HL-60/S4 (cell line): ENCODE results near the gene TTBK1.

ENCODE experiments used
- in situ Hi-C: fragments of 300-500 bp; cut with MboI; formaldehyde crosslinking; loops from 2 replicates; pipeline ENCODE4 v1.14.3; 2022; ENCODE audit warnings: low sequenced_read_pairs

The TTBK1 gene

DNA sequence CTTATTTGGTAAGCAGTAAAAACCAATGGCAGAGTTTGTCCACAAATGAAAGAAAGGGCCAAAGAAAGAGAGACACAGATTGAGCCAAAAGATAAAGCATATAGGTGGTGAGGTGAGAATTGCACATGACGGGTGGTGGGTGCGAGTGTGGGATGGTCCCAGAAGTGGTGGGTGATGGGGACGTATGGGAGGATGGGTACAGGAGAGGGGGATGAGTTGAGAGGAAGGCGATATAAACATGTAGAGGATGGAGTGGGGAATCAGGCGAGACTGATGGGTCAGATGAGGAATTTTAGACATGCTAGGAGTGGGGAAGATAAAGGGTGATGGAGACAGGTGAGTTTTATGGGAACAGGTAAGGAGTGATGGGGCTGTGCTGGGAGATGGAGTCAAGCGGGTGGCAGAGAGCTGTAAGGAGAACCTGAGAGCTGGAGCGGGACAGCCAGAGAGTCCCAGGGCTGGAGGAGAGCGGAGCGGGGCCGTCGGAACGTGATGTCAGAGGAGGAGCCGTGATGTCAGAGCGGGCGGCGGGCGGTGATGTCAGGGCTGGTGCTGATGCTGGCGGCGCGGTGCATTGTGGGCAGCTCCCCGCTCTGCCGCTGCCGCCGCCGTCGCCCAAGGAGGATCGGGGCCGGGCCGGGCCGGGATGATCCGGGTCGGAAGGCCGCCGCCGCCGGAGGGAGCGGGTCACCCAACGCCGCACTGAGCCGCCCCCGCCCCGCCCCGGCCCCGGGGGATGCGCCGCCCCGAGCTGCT, at the start of gene TTBK1:
TSS of gene TTBK1 (plus strand) at position 574 of the 756 bp plus-strand sequence. CDS start 3,180 bp downstream, outside the sequence.
- in situ Hi-C loops: no loop called here

DNA sequence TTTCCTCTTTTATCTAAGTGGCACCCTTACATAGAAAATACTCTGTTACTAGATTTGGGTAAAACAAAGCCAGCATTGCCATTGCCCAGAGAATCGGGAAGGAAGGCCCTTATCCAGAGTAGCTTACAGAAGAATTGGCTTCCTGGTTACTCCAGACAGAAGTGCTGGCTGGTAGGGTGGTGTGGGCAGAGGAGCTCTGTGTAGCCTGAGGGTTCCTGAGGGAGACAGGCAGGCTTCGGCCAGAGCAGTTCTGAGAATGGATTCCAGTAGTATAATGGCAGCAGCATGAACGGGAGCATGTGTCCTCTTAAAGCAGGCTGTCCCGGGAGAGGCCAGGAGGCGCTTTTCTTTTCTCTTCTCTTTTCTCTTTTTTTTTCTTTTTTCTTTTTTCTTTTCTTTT, 49.4 kb upstream of the TTBK1 start:
- in situ Hi-C loops: no loop called here

DNA sequence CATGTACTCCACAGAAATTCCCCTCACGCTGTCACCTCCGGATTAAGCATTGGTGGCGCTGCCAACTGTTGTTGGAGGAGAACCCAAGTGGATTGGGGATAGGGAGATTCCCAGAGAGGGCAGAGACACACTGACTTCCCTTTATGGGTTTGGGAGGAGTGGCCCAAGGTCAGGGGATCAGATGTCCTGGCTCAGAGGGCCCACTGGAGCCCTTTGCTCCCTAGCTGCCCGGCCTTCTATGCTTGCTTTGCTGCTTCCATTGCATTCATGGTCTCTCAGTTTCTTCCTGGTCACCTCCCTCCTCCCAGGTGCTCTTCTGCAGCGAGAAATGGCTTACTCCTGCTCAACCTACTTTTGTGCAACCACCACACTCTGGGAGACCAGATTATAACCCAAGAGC, 46.9 kb upstream of the TTBK1 start:
- in situ Hi-C loops: no loop called here

DNA sequence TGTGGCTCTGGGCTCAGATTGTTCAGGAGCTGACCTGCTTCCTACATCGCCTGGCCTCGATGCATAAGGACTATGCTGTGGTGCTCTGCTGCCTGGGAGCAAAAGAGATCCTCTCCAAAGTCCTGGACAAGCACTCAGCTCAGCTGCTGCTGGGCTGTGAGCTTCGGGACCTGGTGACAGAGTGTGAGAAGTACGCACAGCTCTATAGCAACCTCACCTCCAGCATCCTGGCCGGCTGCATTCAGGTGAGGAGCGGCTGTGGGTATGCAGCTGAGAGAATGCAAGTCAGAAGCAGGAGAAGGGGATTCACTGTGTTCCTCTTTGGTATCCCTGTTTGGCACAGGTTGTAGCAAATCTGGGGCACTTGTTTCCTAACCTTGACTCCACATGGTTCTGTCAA, 43.4 kb upstream of the TTBK1 start:
- in situ Hi-C loops: no loop called here

DNA sequence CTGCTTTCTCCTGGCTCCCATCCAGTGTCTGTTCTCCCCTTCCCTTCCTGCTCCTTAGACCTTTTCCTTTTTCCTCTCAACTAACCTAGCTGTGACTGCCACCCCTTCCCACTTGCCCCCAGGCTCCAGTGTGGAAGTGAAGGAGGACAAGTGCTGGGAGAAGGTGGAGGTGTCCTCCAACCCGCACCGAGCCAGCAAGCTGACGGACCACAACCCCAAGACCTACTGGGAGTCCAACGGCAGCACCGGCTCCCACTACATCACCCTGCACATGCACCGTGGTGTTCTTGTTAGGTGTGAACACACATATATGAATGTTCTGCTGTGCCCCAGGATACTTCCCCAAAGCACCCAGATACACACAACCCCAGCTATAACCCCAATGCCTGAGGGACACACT, 42.7 kb upstream of the TTBK1 start:
- in situ Hi-C loops: no loop called here

DNA sequence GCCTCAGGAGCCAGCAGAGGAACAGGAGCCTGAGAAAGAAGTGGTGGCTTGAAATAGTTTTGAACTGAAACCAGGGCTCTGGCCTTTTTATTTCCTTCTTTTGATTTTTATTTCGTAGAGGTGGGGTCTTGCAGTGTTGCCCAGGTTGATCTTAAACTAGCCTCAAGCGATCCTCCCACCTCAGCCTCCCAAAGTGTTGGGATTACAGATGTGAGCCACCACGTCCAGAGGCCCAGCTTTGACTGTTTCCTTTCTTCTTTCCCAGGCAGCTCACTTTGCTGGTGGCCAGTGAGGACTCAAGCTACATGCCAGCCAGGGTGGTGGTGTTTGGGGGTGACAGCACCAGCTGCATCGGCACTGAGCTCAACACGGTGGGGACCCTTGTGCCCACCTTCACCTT, 40.8 kb upstream of the TTBK1 start:
- in situ Hi-C loops: no loop called here

DNA sequence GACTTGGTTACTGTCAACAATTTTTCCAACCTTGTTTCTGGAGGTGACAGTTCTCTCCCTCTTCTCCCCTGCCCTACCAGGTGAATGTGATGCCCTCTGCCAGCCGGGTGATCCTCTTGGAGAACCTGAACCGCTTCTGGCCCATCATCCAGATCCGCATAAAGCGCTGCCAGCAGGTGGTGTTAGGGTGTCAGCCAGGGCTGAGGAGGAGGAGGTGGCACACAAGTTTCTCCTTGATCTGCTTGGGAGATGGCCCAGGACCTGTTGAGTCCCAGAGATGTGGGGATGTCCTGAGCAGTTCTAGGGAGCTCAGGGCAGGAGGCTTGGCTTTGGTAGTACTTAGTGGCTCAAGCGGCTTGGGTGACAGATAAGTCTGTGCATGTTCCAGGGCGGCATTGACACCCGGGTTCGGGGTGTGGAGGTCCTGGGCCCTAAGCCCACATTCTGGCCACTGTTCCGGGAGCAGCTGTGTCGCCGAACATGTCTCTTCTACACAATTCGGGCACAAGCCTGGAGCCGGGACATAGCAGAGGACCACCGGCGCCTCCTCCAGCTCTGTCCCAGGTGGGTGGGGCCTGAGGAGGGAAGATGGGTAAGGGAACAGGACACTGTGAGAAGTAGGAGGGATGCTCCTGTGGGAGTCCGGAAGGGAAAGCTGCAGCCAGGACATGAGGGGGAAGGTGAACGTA, 40.1 kb upstream of the TTBK1 start:
- in situ Hi-C loops: no loop called here

DNA sequence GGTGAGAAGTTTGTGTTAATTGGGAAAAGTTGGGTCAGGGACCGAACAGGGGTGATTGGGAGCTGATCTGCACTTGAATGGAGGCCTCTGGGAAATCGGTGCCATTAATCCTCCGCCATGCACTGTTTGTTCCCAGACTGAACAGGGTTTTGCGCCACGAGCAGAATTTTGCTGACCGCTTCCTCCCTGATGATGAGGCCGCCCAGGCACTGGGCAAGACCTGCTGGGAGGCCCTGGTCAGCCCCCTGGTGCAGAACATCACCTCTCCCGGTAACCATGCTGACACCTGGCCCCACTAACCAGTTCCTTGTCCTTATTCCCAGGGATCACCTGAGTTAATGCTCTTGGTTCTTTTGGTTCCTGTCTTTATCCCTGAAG, 39.6 kb upstream of the TTBK1 start:
- in situ Hi-C loops: no loop called here

DNA sequence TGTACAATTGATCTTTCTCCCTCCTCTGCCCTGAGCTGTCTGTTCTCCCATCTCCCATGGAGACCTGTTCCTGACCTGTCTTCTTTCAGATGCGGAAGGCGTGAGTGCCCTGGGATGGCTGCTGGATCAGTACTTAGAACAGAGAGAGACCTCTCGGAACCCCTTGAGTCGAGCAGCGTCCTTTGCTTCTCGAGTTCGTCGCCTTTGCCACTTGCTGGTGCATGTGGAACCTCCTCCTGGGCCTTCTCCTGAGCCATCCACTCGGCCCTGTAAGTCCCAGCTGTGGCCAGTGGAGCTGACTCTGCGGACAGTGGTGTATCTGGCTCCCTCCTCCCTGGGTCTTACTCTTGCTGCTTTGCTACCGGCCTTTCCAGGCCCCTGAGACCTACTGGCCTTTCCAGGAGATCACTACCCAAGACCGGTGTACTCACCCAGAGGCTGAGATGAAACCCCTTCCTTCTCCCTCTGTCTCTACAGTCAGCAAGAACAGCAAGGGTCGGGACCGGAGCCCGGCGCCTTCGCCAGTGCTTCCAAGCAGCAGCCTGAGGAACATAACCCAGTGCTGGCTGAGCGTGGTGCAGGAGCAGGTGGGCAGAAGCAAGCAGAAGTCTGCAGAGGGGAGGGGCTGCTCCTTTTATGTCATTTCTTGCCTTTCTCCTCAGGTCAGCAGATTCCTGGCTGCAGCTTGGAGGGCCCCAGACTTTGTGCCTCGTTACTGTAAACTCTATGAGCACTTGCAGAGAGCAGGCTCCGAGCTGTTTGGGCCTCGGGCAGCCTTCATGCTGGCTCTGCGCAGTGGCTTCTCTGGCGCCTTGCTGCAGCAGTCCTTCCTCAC, 38.8 kb upstream of the TTBK1 start:
- in situ Hi-C loops: no loop called here

DNA sequence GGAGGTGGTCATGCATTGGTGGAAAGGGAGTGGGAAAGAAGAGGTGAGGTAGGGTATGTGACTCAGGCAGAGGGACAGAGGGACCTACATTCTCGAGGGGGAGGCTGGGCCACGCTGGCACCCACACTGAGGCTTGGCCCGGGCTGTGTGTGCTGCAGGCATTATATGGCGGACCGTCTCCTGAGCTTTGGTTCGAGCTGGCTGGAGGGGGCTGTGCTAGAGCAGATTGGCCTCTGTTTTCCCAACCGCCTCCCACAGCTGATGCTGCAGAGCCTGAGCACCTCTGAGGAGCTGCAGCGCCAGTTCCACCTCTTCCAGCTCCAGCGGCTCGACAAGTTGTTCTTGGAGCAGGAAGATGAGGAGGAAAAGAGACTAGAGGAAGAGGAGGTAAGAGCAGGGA, 37.4 kb upstream of the TTBK1 start:
- in situ Hi-C loops: no loop called here

DNA sequence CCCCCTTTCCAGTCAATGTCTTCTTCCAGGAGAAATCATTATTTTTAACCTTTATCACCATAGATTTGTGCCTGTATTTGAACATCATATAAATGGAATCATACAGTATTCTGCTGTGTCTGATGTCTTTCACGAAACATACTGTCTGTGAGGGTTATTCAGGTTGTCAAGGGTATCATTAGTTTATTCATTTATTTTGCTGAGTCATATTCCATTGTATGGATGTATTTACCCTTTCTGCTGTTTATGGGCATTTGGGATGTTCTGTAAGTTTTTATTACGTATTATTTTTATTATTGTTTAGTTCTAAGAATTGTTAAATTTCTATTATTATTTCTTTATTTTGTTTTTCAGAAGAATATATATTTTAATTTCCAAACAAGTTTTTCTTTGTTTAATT, 36.0 kb upstream of the TTBK1 start:
- in situ Hi-C loops: no loop called here

DNA sequence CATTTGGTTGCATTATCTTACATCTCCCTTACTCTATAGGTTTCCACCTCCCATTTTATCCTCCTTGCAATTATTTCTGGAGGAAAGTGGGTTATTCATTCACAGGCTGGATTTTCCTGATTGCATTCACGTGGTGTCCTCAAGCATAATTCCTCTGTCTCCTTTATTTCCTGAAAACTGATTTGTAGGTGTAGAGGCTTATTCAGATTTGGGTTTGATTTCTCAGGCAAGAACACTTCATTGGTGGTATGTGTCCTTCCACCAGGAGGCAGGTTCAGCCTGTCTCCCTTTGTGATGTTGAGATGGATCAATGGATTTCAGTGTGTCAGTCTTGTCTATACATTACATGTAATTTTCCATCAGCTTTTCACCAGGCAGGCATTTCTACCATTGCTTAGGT, 31.3 kb upstream of the TTBK1 start:
- in situ Hi-C loops: no loop called here

DNA sequence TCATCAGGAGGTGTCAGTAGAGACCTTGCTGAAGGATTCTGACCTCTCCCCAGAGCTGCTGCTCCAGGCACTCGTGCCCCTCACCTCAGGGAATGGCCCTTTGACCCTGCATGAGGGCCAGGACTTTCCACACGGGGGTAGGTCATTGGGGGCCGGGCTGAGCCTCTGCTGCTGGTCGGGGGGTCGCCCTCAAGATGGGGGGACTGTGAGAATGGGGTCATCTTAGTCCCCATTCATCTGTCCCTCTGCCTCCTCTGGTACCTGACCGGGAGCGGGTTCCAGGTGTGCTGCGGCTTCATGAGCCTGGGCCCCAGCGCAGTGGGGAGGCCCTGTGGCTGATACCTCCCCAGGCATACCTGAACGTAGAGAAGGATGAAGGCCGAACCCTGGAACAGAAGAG, 29.9 kb upstream of the TTBK1 start:
- in situ Hi-C loops: no loop called here

DNA sequence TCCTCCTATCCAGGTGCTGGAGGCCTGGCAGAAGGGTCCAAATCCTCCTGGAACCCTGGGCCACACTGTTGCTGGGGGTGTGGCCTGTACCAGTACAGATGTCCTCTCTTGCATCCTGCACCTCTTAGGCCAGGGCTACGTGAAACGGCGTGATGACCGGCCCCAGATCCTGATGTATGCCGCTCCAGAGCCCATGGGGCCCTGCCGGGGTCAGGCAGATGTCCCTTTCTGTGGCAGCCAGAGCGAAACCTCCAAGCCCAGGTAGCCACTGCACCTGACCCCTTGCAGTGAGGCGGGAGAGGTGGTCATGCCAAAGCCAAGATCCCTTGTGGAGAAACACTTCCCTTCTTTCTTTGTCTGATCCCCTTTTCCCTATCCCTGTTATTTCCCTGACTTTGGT, 28.2 kb upstream of the TTBK1 start:
- in situ Hi-C loops: no loop called here

DNA sequence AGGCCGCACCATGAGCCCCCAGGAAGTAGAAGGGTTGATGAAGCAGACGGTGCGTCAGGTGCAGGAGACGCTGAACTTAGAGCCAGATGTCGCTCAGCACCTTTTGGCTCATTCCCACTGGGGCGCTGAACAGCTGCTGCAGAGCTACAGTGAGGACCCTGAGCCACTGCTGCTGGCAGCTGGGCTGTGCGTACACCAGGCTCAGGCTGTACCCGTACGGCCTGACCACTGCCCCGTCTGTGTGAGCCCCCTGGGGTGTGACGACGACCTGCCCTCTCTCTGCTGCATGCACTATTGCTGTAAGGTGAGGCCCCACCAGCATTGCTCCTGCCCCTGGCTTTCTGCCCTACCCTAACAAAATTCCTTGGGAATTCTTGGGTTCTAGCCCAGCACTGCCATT, 27.1 kb upstream of the TTBK1 start:
- in situ Hi-C loops: no loop called here

DNA sequence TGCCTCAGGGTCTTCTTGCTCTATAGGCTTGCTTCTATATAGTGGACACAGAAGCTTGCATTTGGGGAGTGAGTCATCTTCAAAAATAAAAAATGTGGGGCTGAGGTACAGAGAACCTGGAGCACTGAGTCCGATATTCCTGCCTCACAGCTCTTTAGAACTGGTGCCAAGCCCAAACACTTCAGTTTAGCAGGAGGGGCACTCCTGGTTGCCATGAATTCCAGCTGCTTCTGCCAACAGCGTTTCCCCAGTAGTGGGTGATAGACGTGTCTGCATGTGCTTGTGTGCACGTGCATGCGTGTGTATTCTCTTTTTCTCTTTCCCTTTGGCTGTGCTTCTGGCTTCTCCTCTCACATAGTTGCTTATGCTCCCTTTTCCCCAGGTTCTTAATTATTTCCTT, 25.9 kb upstream of the TTBK1 start:
- in situ Hi-C loops: no loop called here

DNA sequence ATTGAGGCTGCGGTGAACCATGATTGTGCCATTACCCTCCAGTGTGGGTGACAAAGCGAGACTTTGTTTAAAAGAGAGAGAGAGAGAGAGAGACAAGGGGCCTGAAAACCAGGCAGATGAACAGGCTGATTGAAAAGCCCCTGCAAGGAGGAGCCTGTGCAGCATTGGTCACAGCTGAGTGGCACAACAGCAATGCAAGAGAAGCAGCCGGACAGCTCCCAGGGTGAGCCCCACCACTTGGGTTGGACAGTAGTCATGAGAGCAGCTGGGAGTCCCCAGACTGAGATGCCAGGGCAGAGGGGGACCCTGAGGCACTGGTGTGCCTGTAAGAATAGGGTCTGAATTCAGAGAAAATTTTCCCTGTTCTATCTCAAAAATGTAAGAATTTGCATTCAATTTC, 24.2 kb upstream of the TTBK1 start:
- in situ Hi-C loops: no loop called here

DNA sequence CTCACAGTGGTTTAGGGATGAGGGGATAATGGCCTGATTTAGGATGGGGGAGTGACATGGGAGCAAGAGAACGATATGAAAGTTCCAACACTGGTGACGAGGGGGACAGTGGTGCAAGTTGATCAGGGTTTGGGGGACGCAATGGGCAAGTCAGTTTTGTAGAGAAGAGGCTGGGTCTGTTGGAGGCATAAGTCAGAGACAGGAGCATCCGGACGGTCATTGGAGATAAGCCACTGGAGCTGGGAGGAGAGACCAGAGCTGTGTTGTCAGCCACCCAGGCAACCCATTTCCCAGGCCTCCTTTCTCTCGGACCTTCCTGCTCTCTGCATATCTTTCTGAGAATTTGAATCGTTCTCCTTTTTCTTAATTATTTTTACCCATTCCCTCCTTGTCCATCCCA, 23.5 kb upstream of the TTBK1 start:
- in situ Hi-C loops: no loop called here

DNA sequence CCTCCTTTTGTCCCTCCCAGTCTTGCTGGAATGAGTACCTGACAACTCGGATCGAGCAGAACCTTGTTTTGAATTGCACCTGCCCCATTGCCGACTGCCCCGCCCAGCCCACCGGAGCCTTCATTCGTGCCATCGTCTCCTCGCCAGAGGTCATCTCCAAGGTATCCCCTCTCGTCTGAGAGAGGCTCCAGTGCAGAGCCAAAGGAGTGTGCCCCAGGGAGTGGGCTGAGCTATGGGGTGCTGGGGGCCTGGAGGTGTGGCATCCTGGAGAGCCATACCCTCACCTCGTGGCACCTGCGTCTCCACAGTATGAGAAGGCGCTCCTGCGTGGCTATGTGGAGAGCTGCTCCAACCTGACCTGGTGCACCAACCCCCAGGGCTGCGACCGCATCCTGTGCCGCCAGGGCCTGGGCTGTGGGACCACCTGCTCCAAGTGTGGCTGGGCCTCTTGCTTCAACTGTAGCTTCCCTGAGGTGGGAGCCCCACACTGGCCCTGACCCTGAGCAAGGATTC, 22.8 kb upstream of the TTBK1 start:
- in situ Hi-C loops: no loop called here

DNA sequence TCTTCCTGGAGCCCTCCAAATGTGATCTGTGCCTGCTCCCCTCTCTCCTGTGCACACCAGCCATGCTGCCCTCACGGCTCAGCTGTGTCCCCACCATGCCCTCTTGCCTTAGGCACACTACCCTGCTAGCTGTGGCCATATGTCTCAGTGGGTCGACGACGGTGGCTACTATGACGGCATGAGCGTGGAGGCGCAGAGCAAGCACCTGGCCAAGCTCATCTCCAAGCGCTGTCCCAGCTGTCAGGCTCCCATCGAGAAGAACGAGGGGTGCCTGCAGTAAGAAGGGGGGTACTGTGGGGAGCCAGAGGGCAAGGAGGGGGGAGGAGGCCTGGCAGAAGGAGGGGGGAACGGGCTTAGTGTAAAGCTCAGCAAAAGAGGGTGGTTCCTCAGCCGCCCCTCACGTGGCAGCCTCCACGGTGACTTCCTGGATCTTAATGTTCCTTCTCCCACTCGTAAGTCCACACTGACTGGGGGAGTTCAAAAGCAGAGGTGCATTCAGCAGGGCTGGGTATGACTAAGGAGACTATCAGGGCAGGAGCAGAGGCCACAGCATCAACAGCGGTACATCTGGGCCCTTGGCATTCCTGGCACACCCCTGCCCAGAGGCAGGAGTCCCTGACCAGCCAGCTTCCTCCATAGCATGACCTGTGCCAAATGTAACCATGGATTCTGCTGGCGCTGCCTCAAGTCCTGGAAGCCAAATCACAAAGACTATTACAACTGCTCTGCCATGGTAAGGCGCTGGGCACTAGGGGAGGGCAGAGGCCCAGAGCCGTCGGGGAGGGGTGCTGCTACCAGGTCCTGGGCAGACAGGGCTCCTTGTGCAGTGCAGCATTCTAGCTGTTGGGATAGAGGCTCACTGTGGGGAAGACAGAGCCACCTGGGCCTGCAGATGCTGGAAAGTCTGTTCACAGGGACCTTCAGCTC, 22.0 kb upstream of the TTBK1 start:
- in situ Hi-C loops: no loop called here
